Keratinocyte (primary cell): Measurements from ENCODE around the gene PTPRN2. TPM values are rescaled to one million over a fixed set of nuclear protein-coding genes. Genes with fewer than 3 reads are reported as not detected.

Experiments used
- DNase-seq: peaks from one replicate; pipeline ENCODE4 v3.0.0-alpha.2; 2011; ENCODE audit warnings: low read depth, missing footprints, low spot score
- FAIRE-seq: peaks from 2 replicates; lab custom pipeline; 2011; peaks lifted over from hg19 to GRCh38; lab: Jason Lieb, UNC
- H2AFZ ChIP-seq: 2 replicates; pipeline ENCODE4 v1.6.0; 2012; ENCODE audit warnings: low read length, control low read depth, inconsistent platforms; ENCODE audit not compliant: control insufficient read depth
- H3K27ac ChIP-seq: 2 replicates; pipeline ENCODE4 v1.5.1; 2011; ENCODE audit warnings: low read length; ENCODE audit not compliant: control insufficient read depth, insufficient read depth
- H3K27me3 ChIP-seq: 3 replicates; pipeline ENCODE4 v1.6.0; 2011; ENCODE audit warnings: low read length; ENCODE audit not compliant: control insufficient read depth, insufficient read depth; ENCODE audit errors: extremely low read depth
- H3K36me3 ChIP-seq, 2 experiments: 2 replicates in 1 of 2; 3 replicates in 1 of 2; pipeline ENCODE4 v1.5.1; 2011; ENCODE audit warnings: low read length in 2 of 2, mild to moderate bottlenecking in 1 of 2; ENCODE audit not compliant: control insufficient read depth in 2 of 2, insufficient read depth in 2 of 2; ENCODE audit errors: extremely low read depth in 1 of 2
- H3K4me1 ChIP-seq: 3 replicates; pipeline ENCODE4 v1.5.1; 2011; ENCODE audit warnings: low read length; ENCODE audit not compliant: control insufficient read depth, insufficient read depth; ENCODE audit errors: extremely low read depth
- H3K4me2 ChIP-seq: 3 replicates; pipeline ENCODE4 v1.6.0; 2011; ENCODE audit warnings: low read depth, low read length; ENCODE audit not compliant: control insufficient read depth, insufficient read depth; ENCODE audit errors: extremely low read depth
- H3K4me3 ChIP-seq, 3 experiments: fragments of 200-600 bp in 1 of 3; sonication (generic) in 1 of 3; 2 replicates in 2 of 3; 3 replicates in 1 of 3; pipeline ENCODE4 v1.5.1; 2011 to 2016; ENCODE audit warnings: low read length in 3 of 3, mild to moderate bottlenecking in 3 of 3, control low read depth in 2 of 3, inconsistent platforms in 1 of 3, low read depth in 1 of 3, mixed read lengths in 1 of 3, mixed run types in 1 of 3, moderate library complexity in 1 of 3; ENCODE audit not compliant: control insufficient read depth in 2 of 3, insufficient read depth in 2 of 3; ENCODE audit errors: extremely low read depth in 1 of 3
- H3K79me2 ChIP-seq: 2 replicates; pipeline ENCODE4 v1.6.0; 2012; ENCODE audit warnings: low read length; ENCODE audit not compliant: control insufficient read depth, insufficient read depth
- H3K9ac ChIP-seq: 3 replicates; pipeline ENCODE4 v1.6.0; 2011; ENCODE audit warnings: low read length; ENCODE audit not compliant: control insufficient read depth, insufficient read depth; ENCODE audit errors: extremely low read depth
- H3K9me1 ChIP-seq: 3 replicates; pipeline ENCODE4 v1.6.0; 2011; ENCODE audit warnings: low read length; ENCODE audit not compliant: control insufficient read depth, insufficient read depth; ENCODE audit errors: extremely low read depth
- H3K9me3 ChIP-seq: 2 replicates; pipeline ENCODE4 v1.5.1; 2012; ENCODE audit warnings: low read depth, low read length; ENCODE audit not compliant: control insufficient read depth
- H4K20me1 ChIP-seq: 3 replicates; pipeline ENCODE4 v1.6.0; 2011; ENCODE audit warnings: low read length; ENCODE audit not compliant: control insufficient read depth, insufficient read depth; ENCODE audit errors: extremely low read depth
- CTCF ChIP-seq, 3 experiments: IDR thresholded peaks in 1 of 3; conservative IDR thresholded peaks in 1 of 3; optimal IDR thresholded peaks in 1 of 3; 2 replicates in 2 of 3; 3 replicates in 1 of 3; pipeline versions ENCODE3 to v1.5.1; 2011; ENCODE audit warnings: low read length in 3 of 3, mild to moderate bottlenecking in 3 of 3, moderate library complexity in 2 of 3, control low read depth in 1 of 3, inconsistent platforms in 1 of 3; ENCODE audit not compliant: insufficient read depth in 2 of 3; ENCODE audit errors: extremely low read depth in 1 of 3
- EZH2 ChIP-seq: IDR thresholded peaks from one replicate; pipeline ENCODE4 v1.6.1; 2012; ENCODE audit warnings: inconsistent platforms, mild to moderate bottlenecking, low read length, moderate library complexity
- dilution Hi-C: fragments of 300-500 bp; cut with MboI; formaldehyde crosslinking; loops from one replicate; pipeline ENCODE4 v1.7.0; 2020; ENCODE audit warnings: low sequenced_read_pairs; ENCODE audit not compliant: extremely low pct_ligation_motif_present
- polyA plus RNA-seq, 5 experiments: library from polyadenylated mRNA; depleted of rRNA in 3 of 5; stranded (reverse) in 3 of 5; stranded (forward) in 1 of 5; unstranded in 1 of 5; fragments of >200 nt; gene quantifications; 1 replicate in 1 of 5; 2 replicates in 3 of 5; 3 replicates in 1 of 5; pipeline versions ENCODE4 v1.2.1 to v1.2.3, GENCODE V29; 2011 to 2012; ENCODE audit warnings: missing spikeins in 2 of 5, low read depth in 1 of 5, low replicate concordance in 1 of 5

PTPRN2 gene
- polyA plus RNA-seq, 1 donor (not counting 4 experiments of a cell fraction or from before 2014, with no cell fraction given): not detected

GRCh38 chr7:157805713-157806112, 781.9 kb downstream of the PTPRN2 start:
- Histone ChIP-seq H3K27ac (no peak overlapping the region), H3K9ac (no peak overlapping the region), H3K36me3 (no peaks in the 10 kb centered on the region), H2AFZ (no peak overlapping the region), H3K27me3 (no peaks in the 10 kb centered on the region), H3K4me1 (no peaks in the 10 kb centered on the region), H3K4me3 (no peak overlapping the region), H4K20me1 (no peaks in the 10 kb centered on the region), H3K79me2 (no peaks in the 10 kb centered on the region), H3K9me1 (no peaks in the 10 kb centered on the region), H3K4me2 (no peak overlapping the region), H3K9me3 (peaks cover 21% of the 10 kb centered on the region)
- FAIRE-seq (no peak), DNase-seq (no peak)
- dilution Hi-C loops: no loop called here
- no peak for TF ChIP-seq EZH2
- TF ChIP-seq CTCF (optimal IDR thresholded peaks at IDR 0.05 in 1 of 3, IDR thresholded peaks at IDR 0.05 in 1 of 3, conservative IDR thresholded peaks at IDR 0.05 in 1 of 3; ENCODE audit: extremely low read depth in 1 of 3, insufficient read depth in 2 of 3, low read length in 3 of 3): no peak

- Histone ChIP-seq H4K20me1 (no peaks in the 10 kb centered on the region), H3K27ac (no peak overlapping the region), H3K4me2 (no peak overlapping the region), H3K9ac (no peak overlapping the region), H3K27me3 (no peaks in the 10 kb centered on the region), H3K36me3 (no peaks in the 10 kb centered on the region), H3K4me3 (no peak overlapping the region), H3K79me2 (no peaks in the 10 kb centered on the region), H3K4me1 (no peaks in the 10 kb centered on the region), H3K9me1 (no peaks in the 10 kb centered on the region), H2AFZ (no peak overlapping the region), H3K9me3 (peaks cover 22% of the 10 kb centered on the region)
- FAIRE-seq (no peak), DNase-seq (no peak)
- dilution Hi-C loops: no loop called here
- no peak for TF ChIP-seq EZH2
- TF ChIP-seq CTCF (optimal IDR thresholded peaks at IDR 0.05 in 1 of 3, IDR thresholded peaks at IDR 0.05 in 1 of 3, conservative IDR thresholded peaks at IDR 0.05 in 1 of 3; ENCODE audit: extremely low read depth in 1 of 3, insufficient read depth in 2 of 3, low read length in 3 of 3): no peak
These were observed 783.7 kb downstream of the PTPRN2 start for GRCh38 chr7:157803906-157804305.
